Progenitor cell of endocrine pancreas (in vitro differentiated cells): ENCODE data around the gene STX10. TPM values are rescaled to one million over a fixed set of nuclear protein-coding genes. Genes with fewer than 3 reads are reported as not detected.
A peak's percentile ranks its signal among the peaks of the same experiment; 100 is the strongest.
"Not testable (repeated sequence)": the region's sequence is repeated elsewhere in the genome, so short reads cannot be mapped to it uniquely, and the experiment has no call there.

Experiments used
- DNase-seq: peaks from one replicate; pipeline ENCODE4 v3.0.0; 2021; ENCODE audit warnings: low spot score; ENCODE audit not compliant: unreplicated experiment
- H3K27ac Mint-ChIP-seq: 2 replicates; pipeline ENCODE4 v1.8.0; 2021; ENCODE audit warnings: mild to moderate bottlenecking, moderate library complexity, mixed read lengths
- H3K27me3 Mint-ChIP-seq: 2 replicates; pipeline ENCODE4 v1.8.0; 2021; ENCODE audit warnings: mixed read lengths
- H3K36me3 Mint-ChIP-seq: 2 replicates; pipeline ENCODE4 v1.8.0; 2022; ENCODE audit warnings: mixed read lengths; ENCODE audit not compliant: insufficient read depth
- H3K4me1 Mint-ChIP-seq: 2 replicates; pipeline ENCODE4 v1.8.0; 2021; ENCODE audit warnings: low read depth, mixed read lengths
- H3K4me3 Mint-ChIP-seq: 2 replicates; pipeline ENCODE4 v1.8.0; 2021; ENCODE audit warnings: low read depth, mild to moderate bottlenecking, moderate library complexity, mixed read lengths
- H3K9me3 Mint-ChIP-seq: 2 replicates; pipeline ENCODE4 v1.8.0; 2021; ENCODE audit warnings: low read depth, mixed read lengths
- CTCF ChIP-seq: fragments of 200-600 bp; sonication (generic); IDR thresholded peaks from one replicate; pipeline ENCODE4 v1.5.0; 2021; ENCODE audit warnings: antibody characterized with exemption, mild to moderate bottlenecking; ENCODE audit not compliant: unreplicated experiment
- total RNA-seq: library from RNA; stranded (reverse); gene quantifications from 2 replicates; pipeline ENCODE4 v1.2.1, GENCODE V29; 2021

The STX10 gene
- total RNA-seq, 1 donor from 2014 or later, result 49.2 TPM

- Mint-ChIP-seq H3K27ac (no peak overlapping the region), H3K4me3 (no peak overlapping the region)
These were observed 26.2 kb upstream of the STX10 start for GRCh38 chr19:13176345-13176744.

DNA sequence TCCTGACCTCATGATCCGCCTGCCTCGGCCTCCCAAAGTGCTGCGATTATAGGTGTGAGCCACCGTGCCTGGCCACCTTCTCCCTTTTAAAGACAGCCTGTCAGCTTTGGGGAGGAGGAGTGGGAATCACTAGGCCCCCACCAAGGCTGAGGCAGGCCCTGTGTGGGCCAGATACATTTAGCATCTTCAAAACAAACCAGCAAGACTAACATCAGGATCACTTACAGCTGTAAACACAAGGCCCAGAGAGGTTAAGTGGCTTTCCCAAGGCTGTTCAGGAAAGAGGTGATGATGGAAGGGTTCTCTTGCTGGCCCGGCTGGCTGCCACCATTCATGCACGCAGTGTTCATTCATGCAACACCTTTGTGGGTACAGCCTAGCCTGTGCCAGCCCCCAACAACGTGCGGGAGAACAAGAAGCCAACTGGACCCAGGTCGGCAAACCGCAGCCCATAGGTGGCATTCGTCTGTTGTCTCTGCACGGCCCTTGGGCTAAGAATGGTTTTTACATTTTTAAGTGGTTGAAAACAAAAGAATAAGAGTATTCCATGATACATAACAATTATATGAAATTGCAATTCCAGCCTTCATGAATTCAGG, 23.1 kb upstream of the STX10 start:
- H3K36me3 Mint-ChIP-seq, result no peaks in the 10 kb centered on the region
- H3K4me3 Mint-ChIP-seq, result no peak overlapping the region
- H3K9me3 Mint-ChIP-seq, result no peaks in the 10 kb centered on the region
- DNase-seq, result no peak
- peaks cover 10% of the 10 kb centered on the region for H3K4me1 Mint-ChIP-seq
- no peak overlapping the region for H3K27ac Mint-ChIP-seq
- no peak for TF ChIP-seq CTCF
- H3K27me3 Mint-ChIP-seq, result no peaks in the 10 kb centered on the region

More at GRCh38 chr19:13176345-13176744, 26.2 kb upstream of the STX10 start:
- Mint-ChIP-seq H3K36me3 (no peaks in the 10 kb centered on the region), H3K4me1 (no peaks in the 10 kb centered on the region), H3K9me3 (no peaks in the 10 kb centered on the region), H3K27me3 (no peaks in the 10 kb centered on the region)
- DNase-seq, result no peak
- TF ChIP-seq CTCF, result no peak

DNA sequence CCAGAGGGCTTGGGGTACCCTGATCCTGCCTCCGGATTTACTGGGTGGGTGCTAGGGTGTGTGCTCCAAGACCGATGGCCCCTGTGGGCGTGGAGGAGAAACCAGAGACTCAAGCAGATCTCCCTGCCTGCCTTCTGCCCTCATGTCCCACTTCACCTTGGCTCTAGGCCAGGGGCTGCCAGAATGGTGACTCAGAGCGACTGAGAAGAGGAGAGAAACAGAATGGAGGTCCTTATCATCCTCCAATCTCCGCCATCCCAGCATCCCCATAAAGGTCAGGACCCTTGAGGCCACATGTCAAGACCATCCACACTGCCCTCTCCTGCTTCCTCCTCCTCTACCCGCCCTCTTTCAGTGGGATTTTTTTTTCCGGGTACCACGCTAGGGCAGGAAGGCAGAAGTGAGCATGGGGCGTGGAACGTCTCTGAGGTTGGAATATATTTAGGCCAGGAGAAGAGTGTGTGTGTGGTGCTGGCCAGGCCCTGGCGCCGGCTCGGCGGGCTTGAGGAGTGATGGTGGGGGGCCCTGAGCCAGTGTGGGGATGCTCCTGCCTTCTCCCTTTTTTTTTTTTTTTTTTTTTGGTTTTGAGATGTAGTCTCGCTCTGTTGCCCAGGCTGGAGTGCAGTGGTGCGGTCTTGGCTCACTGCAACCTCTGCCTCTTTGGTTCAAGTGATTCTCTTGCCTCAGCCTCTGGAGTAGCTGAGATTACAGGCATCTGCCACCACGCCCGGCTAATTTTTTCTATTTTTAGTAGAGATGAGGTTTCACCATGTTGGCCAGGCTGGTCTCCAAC, 22.4 kb upstream of the STX10 start:
- Mint-ChIP-seq H3K4me1 (peaks cover 13% of the 10 kb centered on the region), H3K9me3 (no peaks in the 10 kb centered on the region), H3K36me3 (no peaks in the 10 kb centered on the region), H3K27ac (no peak overlapping the region), H3K27me3 (no peaks in the 10 kb centered on the region), H3K4me3 (no peak overlapping the region)
- TF ChIP-seq CTCF, result no peak
- no peak for DNase-seq

- Mint-ChIP-seq H3K27me3 (no peaks in the 10 kb centered on the region), H3K9me3 (no peaks in the 10 kb centered on the region), H3K4me3 (no peak overlapping the region), H3K27ac (no peak overlapping the region), H3K4me1 (peaks cover 20% of the 10 kb centered on the region), H3K36me3 (no peaks in the 10 kb centered on the region)
- no peak for DNase-seq
- no peak for TF ChIP-seq CTCF
These were observed 21.0 kb upstream of the STX10 start for GRCh38 chr19:13171146-13171545.

DNA sequence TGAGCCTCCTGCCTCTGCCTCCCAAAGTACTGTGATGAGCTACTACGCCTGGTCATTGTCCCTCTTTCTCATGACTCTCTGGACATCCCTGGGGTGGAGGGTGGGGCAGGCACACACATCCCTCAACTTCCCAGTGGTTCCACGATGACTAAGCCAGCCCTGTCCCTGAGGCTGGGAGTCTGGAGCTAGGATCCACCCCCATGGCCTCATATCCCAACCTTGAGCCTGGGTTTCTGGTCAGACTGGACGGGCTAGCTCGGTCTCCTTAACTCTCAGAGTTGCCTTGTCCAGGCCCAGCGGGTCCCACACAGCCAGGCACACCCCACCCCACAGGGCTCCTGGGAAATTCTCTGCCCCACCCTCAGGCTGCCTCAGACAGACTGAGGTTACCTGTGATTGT, 19.6 kb upstream of the STX10 start:
- TF ChIP-seq CTCF, result no peak
- DNase-seq, result no peak
- Mint-ChIP-seq H3K27me3 (no peaks in the 10 kb centered on the region), H3K36me3 (no peaks in the 10 kb centered on the region), H3K4me1 (peaks cover 25% of the 10 kb centered on the region), H3K27ac (peak overlapping the region; percentile 74), H3K9me3 (no peaks in the 10 kb centered on the region), H3K4me3 (no peak overlapping the region)

DNA sequence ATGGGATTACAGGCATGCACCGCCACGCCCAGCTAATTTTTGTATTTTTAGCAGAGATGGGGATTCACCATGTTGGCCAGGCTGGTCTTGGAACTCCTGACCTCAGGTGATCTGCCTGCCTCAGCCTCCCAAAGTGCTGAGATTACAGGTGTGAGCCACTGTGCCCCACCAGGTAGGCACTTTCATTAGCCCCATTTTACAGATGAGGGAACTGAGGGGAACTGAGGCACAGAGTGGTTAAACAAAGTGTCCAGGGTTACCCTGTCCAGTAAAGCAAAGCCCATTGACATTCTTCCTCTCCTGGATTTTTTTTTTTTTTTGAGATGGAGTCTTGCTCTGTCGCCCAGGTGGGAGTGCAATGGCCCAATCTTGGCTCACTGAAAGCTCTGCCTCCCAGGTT, 16.0 kb upstream of the STX10 start:
- not testable (repeated sequence) for H3K4me3 Mint-ChIP-seq, H3K9me3 Mint-ChIP-seq, H3K27ac Mint-ChIP-seq, H3K36me3 Mint-ChIP-seq, DNase-seq, H3K27me3 Mint-ChIP-seq
- H3K4me1 Mint-ChIP-seq, result peaks cover 39% of the 10 kb centered on the region
